CD4-positive, alpha-beta T cell (primary cell): Measurements from ENCODE around the gene MTMR6. TPM values are rescaled to one million over a fixed set of nuclear protein-coding genes. Genes with fewer than 3 reads are reported as not detected.

ENCODE experiments used
- ATAC-seq: fragments of 200-7000 bp; cut with Tn5 transposase; one replicate; pipeline ENCODE4 v1.10.0; 2022; ENCODE audit warnings: mild to moderate bottlenecking; ENCODE audit not compliant: poor library complexity
- CTCF ChIA-PET: fragments of 350-600 bp; sonication (Branson Sonifier 250); formaldehyde crosslinking; loops from one replicate; lab custom pipeline; 2021; ENCODE audit warnings: antibody characterized with exemption, inconsistent platforms; lab: Charles Lee
- POLR2A ChIA-PET: fragments of 350-600 bp; sonication (Branson Sonifier 250); formaldehyde crosslinking; loops from one replicate; lab custom pipeline; 2021; ENCODE audit warnings: antibody characterized with exemption, inconsistent platforms; lab: Charles Lee
- DNase-seq, 14 experiments: peaks; one replicate each; pipeline ENCODE4 v3.0.0-alpha.2; 2013 to 2020; ENCODE audit warnings: mixed read lengths in 2 of 14
- H3K27ac ChIP-seq, 2 donors: one replicate each; pipeline versions ENCODE4 v1.5.1 to v1.7.0; 2013; ENCODE audit warnings: low read length in 2 of 2, low read depth in 1 of 2, mild to moderate bottlenecking in 1 of 2
- H3K27me3 ChIP-seq, 2 experiments: 1 replicate in 1 of 2; 2 replicates in 1 of 2; pipeline versions ENCODE4 v1.6.1 to v1.7.0; 2013; ENCODE audit warnings: low read length in 2 of 2, control low read depth in 1 of 2, mild to moderate bottlenecking in 1 of 2, moderate library complexity in 1 of 2; ENCODE audit not compliant: insufficient read depth in 2 of 2, control insufficient read depth in 1 of 2
- H3K36me3 ChIP-seq: one replicate; pipeline ENCODE4 v1.6.1; 2013; ENCODE audit warnings: low read length, control low read depth; ENCODE audit not compliant: insufficient read depth
- H3K4me1 ChIP-seq: one replicate; pipeline ENCODE4 v1.6.1; 2013; ENCODE audit warnings: low read length, control low read depth; ENCODE audit not compliant: insufficient read depth
- H3K4me3 ChIP-seq: one replicate; pipeline ENCODE4 v1.5.1; 2013; ENCODE audit warnings: mild to moderate bottlenecking, low read length, moderate library complexity
- H3K9me3 ChIP-seq, 2 experiments: 1 replicate in 1 of 2; 2 replicates in 1 of 2; pipeline versions ENCODE4 v1.6.1 to v1.7.0; 2013; ENCODE audit warnings: low read length in 2 of 2, mild to moderate bottlenecking in 2 of 2, control low read depth in 1 of 2, moderate library complexity in 1 of 2; ENCODE audit not compliant: control insufficient read depth in 1 of 2, insufficient read depth in 1 of 2
- H3K27ac Mint-ChIP-seq: one replicate; pipeline ENCODE4 v1.8.0; 2020; ENCODE audit warnings: mixed read lengths
- H3K27me3 Mint-ChIP-seq: one replicate; pipeline ENCODE4 v1.8.0; 2021; ENCODE audit warnings: mixed read lengths
- H3K36me3 Mint-ChIP-seq: one replicate; pipeline ENCODE4 v1.8.0; 2021; ENCODE audit warnings: low read depth, mixed read lengths
- H3K4me1 Mint-ChIP-seq: one replicate; pipeline ENCODE4 v1.8.0; 2021; ENCODE audit warnings: low read depth, mixed read lengths
- H3K4me3 Mint-ChIP-seq: one replicate; pipeline ENCODE4 v1.8.0; 2020; ENCODE audit warnings: mild to moderate bottlenecking, mixed read lengths
- H3K9me3 Mint-ChIP-seq: one replicate; pipeline ENCODE4 v1.8.0; 2020; ENCODE audit warnings: mixed read lengths
- CTCF ChIP-seq: fragments of 200-600 bp; IDR thresholded peaks from one replicate; pipeline ENCODE4 v1.8.0; 2022; ENCODE audit warnings: antibody characterized with exemption, mild to moderate bottlenecking
- intact Hi-C, 2 experiments: fragments of 100-400 bp; cut with DNase I in 1 of 2; cut with micrococcal nuclease in 1 of 2; formaldehyde crosslinking; loops; one replicate each; pipeline versions ENCODE4 v1.15.1 to v1.9.0; 2023 to 2025; cut with DNase I, micrococcal nuclease
- total RNA-seq, 174 experiments: library from RNA in 2 of 174; stranded (reverse) in 2 of 174; gene quantifications; one replicate each; pipeline ENCODE4 v1.2.3 and lab custom pipeline; 2021 to 2026

The MTMR6 gene
- total RNA-seq, 2 experiments from 2014 or later, result 33.3 to 34.2 TPM

- Mint-ChIP-seq H3K4me3 (no peak overlapping the region), H3K4me1 (no peaks in the 10 kb centered on the region), H3K36me3 (peaks cover 35% of the 10 kb centered on the region), H3K27me3 (no peaks in the 10 kb centered on the region), H3K9me3 (no peaks in the 10 kb centered on the region), H3K27ac (no peak overlapping the region)
- H3K27ac ChIP-seq, result no peak overlapping the region
- H3K9me3 ChIP-seq, result peaks cover 0 to 4% of the 10 kb centered on the region in 2 experiments
- DNase-seq (no peak), ATAC-seq (no peak)
- CTCF ChIA-PET, result no interaction called here
- no peak for TF ChIP-seq CTCF
- no peaks in the 10 kb centered on the region for H3K27me3 ChIP-seq
- H3K4me1 ChIP-seq, result no peaks in the 10 kb centered on the region
- no peak overlapping the region for H3K4me3 ChIP-seq
- peaks cover 11% of the 10 kb centered on the region for H3K36me3 ChIP-seq
- intact Hi-C loops, result no loop called here
- POLR2A ChIA-PET, result no interaction called here
Observed at GRCh38 chr13:25241007-25241406, 46.3 kb downstream of the MTMR6 start.

GRCh38 chr13:25237083-25237482 lies 50.2 kb downstream of the MTMR6 start:
- TF ChIP-seq CTCF, result no peak
- Histone ChIP-seq H3K27me3 (no peaks in the 10 kb centered on the region), H3K4me3 (no peak overlapping the region), H3K27ac (no peak overlapping the region), H3K9me3 (no peaks in the 10 kb centered on the region), H3K4me1 (no peaks in the 10 kb centered on the region), H3K36me3 (no peaks in the 10 kb centered on the region)
- ChIA-PET CTCF (interaction anchor here (1.0 kb wide), 1 partner anchor 14 kb away, joined by 3 read pairs; no protein-coding TSS in a partner anchor), POLR2A (no interaction called here)
- intact Hi-C loops, result no loop called here
- H3K4me1 Mint-ChIP-seq, result peaks cover 8% of the 10 kb centered on the region
- no peaks in the 10 kb centered on the region for H3K27me3 Mint-ChIP-seq
- no peak overlapping the region for H3K4me3 Mint-ChIP-seq
- ATAC-seq, result no peak
- H3K9me3 Mint-ChIP-seq, result no peaks in the 10 kb centered on the region
- peaks cover 2% of the 10 kb centered on the region for H3K36me3 Mint-ChIP-seq
- DNase-seq, result no peak
- no peak overlapping the region for H3K27ac Mint-ChIP-seq

- no peak overlapping the region for H3K27ac Mint-ChIP-seq
- ChIA-PET CTCF (interaction anchor here (0.6 kb wide), 1 partner anchor 99 kb away, joined by 3 read pairs; no protein-coding TSS in a partner anchor), POLR2A (no interaction called here)
- H3K9me3 ChIP-seq, result no peaks in the 10 kb centered on the region
- ATAC-seq (no peak), DNase-seq (no peak)
- intact Hi-C loops, result loop anchor here (1.0 to 5.0 kb wide), 2 partner anchors 141 to 143 kb away; no protein-coding TSS in a partner anchor
- no peaks in the 10 kb centered on the region for H3K36me3 ChIP-seq
- H3K4me3 ChIP-seq, result no peak overlapping the region
- no peaks in the 10 kb centered on the region for H3K9me3 Mint-ChIP-seq
- no peaks in the 10 kb centered on the region for H3K27me3 ChIP-seq
- H3K4me1 ChIP-seq, result no peaks in the 10 kb centered on the region
- no peaks in the 10 kb centered on the region for H3K36me3 Mint-ChIP-seq
- TF ChIP-seq CTCF, result no peak
- no peak overlapping the region for H3K4me3 Mint-ChIP-seq
- no peak overlapping the region for H3K27ac ChIP-seq
- H3K27me3 Mint-ChIP-seq, result peaks cover 9% of the 10 kb centered on the region
- H3K4me1 Mint-ChIP-seq, result peaks cover 8% of the 10 kb centered on the region
Observed at GRCh38 chr13:25233861-25234260, 53.4 kb downstream of the MTMR6 start.
